GM23338 (cell line): ENCODE data around the gene DDX49.

Source experiments
- JUNB ChIP-seq: IDR thresholded peaks from one replicate; pipeline ENCODE4 v1.6.1; 2016; ENCODE audit warnings: antibody characterized with exemption; ENCODE audit not compliant: unreplicated experiment
- STAT1 ChIP-seq: IDR thresholded peaks from one replicate; pipeline ENCODE4 v1.6.1; 2016; ENCODE audit warnings: antibody characterized with exemption; ENCODE audit not compliant: unreplicated experiment
- TF ChIP-seq, protein P1 (sequence below), 2 experiments: fragments of 200-600 bp in 1 of 2; sonication (generic) in 1 of 2; conservative IDR thresholded peaks; 2 replicates each; pipeline versions ENCODE4 v1.5.1 to v1.6.1; 2016 to 2017; ENCODE audit warnings: antibody characterized with exemption in 2 of 2, low read depth in 2 of 2, mild to moderate bottlenecking in 2 of 2, moderate library complexity in 1 of 2
- TF ChIP-seq, protein P2 (sequence below): IDR thresholded peaks from one replicate; pipeline ENCODE4 v1.6.1; 2018; ENCODE audit warnings: antibody characterized with exemption; ENCODE audit not compliant: unreplicated experiment

DNA sequence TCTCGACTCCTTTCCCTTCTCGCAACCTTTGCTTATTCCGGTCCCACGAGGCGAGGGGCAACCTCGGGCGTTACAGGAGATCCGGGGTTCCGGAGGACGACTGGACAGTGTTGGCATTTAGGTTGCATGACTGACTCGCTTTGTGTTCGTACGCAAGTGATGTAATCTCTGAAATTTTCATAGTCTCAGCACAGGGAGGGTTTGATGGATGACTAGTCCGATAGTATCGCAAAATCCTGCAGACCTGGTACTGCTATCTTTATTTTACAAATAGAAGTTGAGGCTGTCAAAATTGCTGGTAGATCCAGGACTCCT lies 342 bp downstream of the DDX49 start:
- TF ChIP-seq, protein P1, sequence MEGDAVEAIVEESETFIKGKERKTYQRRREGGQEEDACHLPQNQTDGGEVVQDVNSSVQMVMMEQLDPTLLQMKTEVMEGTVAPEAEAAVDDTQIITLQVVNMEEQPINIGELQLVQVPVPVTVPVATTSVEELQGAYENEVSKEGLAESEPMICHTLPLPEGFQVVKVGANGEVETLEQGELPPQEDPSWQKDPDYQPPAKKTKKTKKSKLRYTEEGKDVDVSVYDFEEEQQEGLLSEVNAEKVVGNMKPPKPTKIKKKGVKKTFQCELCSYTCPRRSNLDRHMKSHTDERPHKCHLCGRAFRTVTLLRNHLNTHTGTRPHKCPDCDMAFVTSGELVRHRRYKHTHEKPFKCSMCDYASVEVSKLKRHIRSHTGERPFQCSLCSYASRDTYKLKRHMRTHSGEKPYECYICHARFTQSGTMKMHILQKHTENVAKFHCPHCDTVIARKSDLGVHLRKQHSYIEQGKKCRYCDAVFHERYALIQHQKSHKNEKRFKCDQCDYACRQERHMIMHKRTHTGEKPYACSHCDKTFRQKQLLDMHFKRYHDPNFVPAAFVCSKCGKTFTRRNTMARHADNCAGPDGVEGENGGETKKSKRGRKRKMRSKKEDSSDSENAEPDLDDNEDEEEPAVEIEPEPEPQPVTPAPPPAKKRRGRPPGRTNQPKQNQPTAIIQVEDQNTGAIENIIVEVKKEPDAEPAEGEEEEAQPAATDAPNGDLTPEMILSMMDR (conservative IDR thresholded peaks at IDR 0.05; ENCODE audit: low read depth in 2 of 2), result no peak
- TF ChIP-seq, protein P2, sequence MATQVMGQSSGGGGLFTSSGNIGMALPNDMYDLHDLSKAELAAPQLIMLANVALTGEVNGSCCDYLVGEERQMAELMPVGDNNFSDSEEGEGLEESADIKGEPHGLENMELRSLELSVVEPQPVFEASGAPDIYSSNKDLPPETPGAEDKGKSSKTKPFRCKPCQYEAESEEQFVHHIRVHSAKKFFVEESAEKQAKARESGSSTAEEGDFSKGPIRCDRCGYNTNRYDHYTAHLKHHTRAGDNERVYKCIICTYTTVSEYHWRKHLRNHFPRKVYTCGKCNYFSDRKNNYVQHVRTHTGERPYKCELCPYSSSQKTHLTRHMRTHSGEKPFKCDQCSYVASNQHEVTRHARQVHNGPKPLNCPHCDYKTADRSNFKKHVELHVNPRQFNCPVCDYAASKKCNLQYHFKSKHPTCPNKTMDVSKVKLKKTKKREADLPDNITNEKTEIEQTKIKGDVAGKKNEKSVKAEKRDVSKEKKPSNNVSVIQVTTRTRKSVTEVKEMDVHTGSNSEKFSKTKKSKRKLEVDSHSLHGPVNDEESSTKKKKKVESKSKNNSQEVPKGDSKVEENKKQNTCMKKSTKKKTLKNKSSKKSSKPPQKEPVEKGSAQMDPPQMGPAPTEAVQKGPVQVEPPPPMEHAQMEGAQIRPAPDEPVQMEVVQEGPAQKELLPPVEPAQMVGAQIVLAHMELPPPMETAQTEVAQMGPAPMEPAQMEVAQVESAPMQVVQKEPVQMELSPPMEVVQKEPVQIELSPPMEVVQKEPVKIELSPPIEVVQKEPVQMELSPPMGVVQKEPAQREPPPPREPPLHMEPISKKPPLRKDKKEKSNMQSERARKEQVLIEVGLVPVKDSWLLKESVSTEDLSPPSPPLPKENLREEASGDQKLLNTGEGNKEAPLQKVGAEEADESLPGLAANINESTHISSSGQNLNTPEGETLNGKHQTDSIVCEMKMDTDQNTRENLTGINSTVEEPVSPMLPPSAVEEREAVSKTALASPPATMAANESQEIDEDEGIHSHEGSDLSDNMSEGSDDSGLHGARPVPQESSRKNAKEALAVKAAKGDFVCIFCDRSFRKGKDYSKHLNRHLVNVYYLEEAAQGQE, result no peak
- no peak for TF ChIP-seq JUNB
- no peak for TF ChIP-seq STAT1
